NCI-H748 (cell line): ENCODE data around the gene FAM107B.
"Not testable (repeated sequence)": the region's sequence is repeated elsewhere in the genome, so short reads cannot be mapped to it uniquely, and the experiment has no call there.

Experiments used
- DNase-seq: peaks from one replicate; lab custom pipeline; 2025; ENCODE audit not compliant: unreplicated experiment; lab: John Stamatoyannopoulos, UW

Gene FAM107B

GRCh38 chr10:14696821-14697220 is 77.9 kb downstream of the FAM107B start:
- no peak for DNase-seq

DNA sequence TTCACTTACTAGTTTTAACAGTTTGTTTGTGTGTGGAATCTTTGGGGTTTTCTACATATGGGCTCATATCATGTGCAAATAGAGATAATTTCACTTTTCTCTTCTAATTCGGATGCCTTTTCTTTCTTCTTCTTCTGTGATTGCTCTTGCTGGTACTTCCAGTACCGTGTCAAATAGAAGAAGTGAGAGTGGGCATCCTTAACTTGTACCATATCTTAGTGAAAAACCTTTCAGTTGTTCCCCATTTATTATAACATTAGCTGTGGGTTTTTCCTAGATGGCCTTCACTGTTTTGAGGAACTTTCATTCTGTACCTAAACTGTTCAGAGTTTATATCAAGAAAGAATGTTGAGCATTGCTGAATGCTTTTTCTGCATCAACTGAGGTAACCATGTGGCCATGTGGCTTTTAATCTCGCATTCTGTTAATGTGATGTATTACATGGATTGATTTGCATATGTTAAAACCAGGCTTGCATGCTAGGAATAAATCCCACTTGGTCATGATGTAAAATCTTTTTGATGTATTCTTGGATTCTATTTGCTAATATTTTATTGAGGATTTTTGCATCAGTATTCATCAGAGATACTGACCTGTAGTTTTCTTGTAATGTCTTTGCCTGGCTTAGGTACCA is 78.7 kb downstream of the FAM107B start:
- DNase-seq: no peak

- DNase-seq: no peak
Measured at GRCh38 chr10:14693891-14694290, 80.8 kb downstream of the FAM107B start.

- DNase-seq: no peak
Measured at GRCh38 chr10:14692344-14693076, 82.2 kb downstream of the FAM107B start.

- DNase-seq: no peak
Measured at GRCh38 chr10:14691359-14691758, 83.3 kb downstream of the FAM107B start.

DNA sequence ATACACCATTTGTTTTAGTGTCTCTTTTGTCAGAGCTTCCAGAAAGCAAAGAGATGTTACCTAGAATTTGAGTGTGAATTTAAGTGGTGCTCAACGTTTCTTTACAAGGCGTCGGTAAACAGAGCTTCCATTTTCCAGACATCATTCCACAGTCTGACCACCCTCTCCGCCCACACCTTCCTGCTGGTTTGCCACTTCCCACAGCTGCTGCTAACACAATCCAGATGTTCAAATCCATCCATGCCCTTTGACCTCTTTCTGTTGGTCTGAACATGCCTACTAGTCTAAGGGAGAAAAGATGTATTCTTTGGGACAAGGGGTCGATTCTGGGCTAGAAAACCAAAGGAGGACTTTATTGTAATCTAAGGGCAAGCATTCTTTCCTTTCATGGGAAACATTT is 86.1 kb downstream of the FAM107B start:
- no peak for DNase-seq

DNA sequence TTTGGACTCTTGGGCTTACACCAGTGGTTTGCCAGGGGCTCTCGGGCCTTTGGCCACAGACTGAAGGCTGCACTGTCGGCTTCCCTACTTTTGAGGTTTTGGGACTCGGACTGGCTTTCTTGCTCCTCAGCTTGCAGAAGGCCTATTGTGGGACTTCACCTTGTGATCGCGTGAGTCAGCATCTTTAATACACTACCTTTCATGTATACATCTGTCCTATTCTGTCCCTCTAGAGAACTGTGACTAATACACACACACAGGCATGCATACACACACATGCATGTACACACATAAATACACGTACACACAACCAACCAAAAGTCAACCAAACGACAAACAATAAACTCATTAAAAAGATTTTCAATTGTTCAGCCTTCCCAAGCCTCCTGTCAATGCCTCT is 86.5 kb downstream of the FAM107B start:
- DNase-seq: not testable (repeated sequence)

GRCh38 chr10:14687340-14687739 is 87.4 kb downstream of the FAM107B start:
- peak; percentile 87 for DNase-seq

- DNase-seq: no peak
Measured at GRCh38 chr10:14686356-14686755, 88.3 kb downstream of the FAM107B start.

DNA sequence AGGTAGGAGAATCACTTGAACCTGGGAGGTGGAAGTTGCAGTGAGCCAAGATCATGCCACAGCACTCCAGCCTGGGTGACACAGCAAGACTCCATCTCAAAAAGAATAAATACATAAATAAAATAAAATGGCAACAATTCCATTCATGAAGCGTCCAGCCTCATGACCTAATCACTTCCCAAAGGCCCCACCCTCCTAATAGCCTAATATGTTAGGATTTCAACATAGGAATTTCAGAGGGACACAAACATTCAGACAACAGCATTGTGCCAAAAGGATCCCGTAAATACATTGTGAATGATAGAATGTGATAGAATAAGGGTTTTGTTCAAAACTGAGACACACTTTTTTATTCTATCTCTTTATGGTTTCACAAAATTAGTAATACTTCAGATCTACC is 90.3 kb downstream of the FAM107B start:
- no peak for DNase-seq

- no peak for DNase-seq
Measured at GRCh38 chr10:14683256-14683655, 91.4 kb downstream of the FAM107B start.

DNA sequence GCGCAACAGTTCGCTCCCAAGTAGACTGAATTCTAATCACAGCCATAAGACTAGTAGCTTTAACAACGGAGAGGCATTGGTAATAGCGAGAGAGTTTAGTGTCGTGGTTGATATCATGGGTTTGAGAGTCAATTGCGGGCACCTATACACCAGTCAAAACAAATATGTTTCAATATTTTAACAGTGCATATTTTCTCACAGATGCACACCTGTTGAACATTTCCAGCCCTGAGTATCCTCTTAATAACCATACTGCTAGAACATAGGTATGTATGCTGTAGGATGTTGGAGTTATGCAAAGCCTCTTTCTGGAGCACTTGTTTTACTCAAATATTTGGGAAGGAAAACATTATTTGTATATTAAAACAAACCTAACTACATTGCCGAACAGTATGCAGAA is 92.9 kb downstream of the FAM107B start:
- no peak for DNase-seq

- no peak for DNase-seq
Measured at GRCh38 chr10:14681305-14681704, 93.4 kb downstream of the FAM107B start.

- DNase-seq: no peak
Measured at GRCh38 chr10:14678637-14679036, 96.1 kb downstream of the FAM107B start.

- no peak for DNase-seq
Measured at GRCh38 chr10:14676732-14677131, 98.0 kb downstream of the FAM107B start.

- no peak for DNase-seq
Measured at GRCh38 chr10:14674376-14675050, 100.2 kb downstream of the FAM107B start.

GRCh38 chr10:14673189-14673861 is 101.4 kb downstream of the FAM107B start:
- DNase-seq: no peak

DNA sequence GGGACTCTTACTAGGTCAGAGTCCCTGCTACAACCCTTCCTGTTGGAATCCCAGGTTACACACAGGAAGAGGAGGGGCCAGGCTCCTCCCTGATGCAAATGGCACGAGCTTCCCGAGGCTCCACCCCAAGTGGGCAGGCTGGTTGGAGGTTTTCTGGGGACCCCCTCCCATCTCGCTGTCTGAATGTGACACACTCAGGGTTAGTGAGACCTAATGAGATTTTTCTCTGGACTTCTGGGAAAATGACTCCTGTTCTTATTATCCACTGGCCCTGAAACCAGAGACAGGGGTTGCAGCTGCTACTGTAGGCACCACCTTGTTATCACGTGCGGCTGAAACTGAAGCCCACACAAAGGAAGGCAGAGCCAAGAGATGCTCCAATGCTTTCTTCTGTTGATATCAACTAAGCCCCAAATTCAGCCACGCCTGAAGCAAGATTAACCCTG is 103.3 kb downstream of the FAM107B start:
- no peak for DNase-seq

GRCh38 chr10:14670551-14671240 is 104.0 kb downstream of the FAM107B start:
- DNase-seq: no peak

DNA sequence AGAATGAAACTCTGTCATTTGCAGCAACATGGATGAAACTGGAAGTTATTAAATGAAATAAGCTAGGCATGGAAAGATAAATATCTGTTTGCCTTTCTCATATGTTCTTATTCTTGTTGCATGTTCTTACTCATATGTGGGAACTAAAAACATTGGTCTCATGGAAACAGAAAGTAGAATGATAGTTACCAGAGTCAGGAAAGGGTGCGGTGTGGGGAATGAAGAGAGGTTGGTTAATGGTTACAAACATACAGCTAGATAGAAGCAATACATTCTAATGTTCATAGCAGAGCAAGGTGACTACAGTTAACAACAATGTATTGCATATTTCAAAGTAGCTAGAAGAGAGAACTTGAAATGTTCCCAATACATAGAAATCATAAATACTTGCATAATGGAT is 105.1 kb downstream of the FAM107B start:
- no peak for DNase-seq

DNA sequence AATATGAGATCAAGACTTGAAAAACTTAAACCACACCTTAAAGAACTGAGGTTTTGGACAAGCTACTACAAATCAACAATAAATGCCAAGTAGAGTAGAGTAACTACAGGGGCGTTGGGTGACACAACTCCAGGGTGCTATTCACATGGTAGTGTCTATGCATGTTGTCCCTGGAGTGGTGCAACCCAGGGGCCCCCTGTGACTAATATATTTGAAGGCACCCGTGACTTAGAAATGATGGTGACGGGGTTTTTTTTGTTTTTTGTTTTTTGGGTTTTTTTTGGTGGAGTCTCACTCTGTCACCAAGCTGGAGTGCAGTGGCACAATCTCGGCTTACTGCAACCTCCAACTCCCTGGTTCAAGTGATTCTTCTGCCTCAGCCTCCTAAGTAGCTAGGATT is 106.9 kb downstream of the FAM107B start:
- DNase-seq: no peak
